IMR-90 (cell line): Measurements from ENCODE around the gene PTK7. TPM values are rescaled to one million over a fixed set of nuclear protein-coding genes. Genes with fewer than 3 reads are reported as not detected.
A peak's percentile ranks its signal among the peaks of the same experiment; 100 is the strongest.

Source experiments
- ATAC-seq: fragments of 200-7000 bp; cut with Tn5 transposase; 2 replicates; pipeline ENCODE4 v1.9.1; 2020; ENCODE audit warnings: low read depth, mild to moderate bottlenecking, moderate library complexity
- BruUV-seq: library from RNA; stranded (reverse); fragments of 400-500 nt; replicated peaks from 2 replicates; lab custom pipeline; 2021; lab: Mats Ljungman, UMichigan
- CTCF ChIA-PET: fragments of 300-600 bp; formaldehyde crosslinking; extraction: SDS; loops from one replicate; lab custom pipeline; 2021; ENCODE audit warnings: antibody characterized with exemption; lab: Yijun Ruan, JAX
- POLR2A ChIA-PET: fragments of 300-600 bp; sonication (Branson Sonifier 250); formaldehyde crosslinking; loops from one replicate; lab custom pipeline; 2022; ENCODE audit warnings: antibody characterized with exemption; ENCODE audit not compliant: unreplicated experiment; lab: Charles Lee
- DNase-seq: peaks from one replicate; pipeline ENCODE4 v3.0.0; 2013
- H2AFZ ChIP-seq: replicated peaks from 2 replicates; pipeline ENCODE3; 2013; ENCODE audit warnings: low read length, mild to moderate bottlenecking; ENCODE audit not compliant: poor library complexity
- H2AK5ac ChIP-seq: 2 replicates; pipeline ENCODE4 v1.6.1; 2013; ENCODE audit warnings: low read depth, low read length, inconsistent platforms
- H2AK9ac ChIP-seq: replicated peaks from 2 replicates; pipeline ENCODE3; 2013; ENCODE audit warnings: mild to moderate bottlenecking, low read depth, low read length, moderate library complexity; ENCODE audit not compliant: poor library complexity
- H2BK120ac ChIP-seq: 2 replicates; pipeline ENCODE4 v1.6.1; 2013; ENCODE audit warnings: low read depth, low read length, inconsistent platforms
- H2BK15ac ChIP-seq: 3 replicates; pipeline ENCODE4 v1.6.1; 2013; ENCODE audit warnings: low read depth, low read length, inconsistent platforms
- H2BK20ac ChIP-seq: 2 replicates; pipeline ENCODE4 v1.6.1; 2013; ENCODE audit warnings: low read depth, mild to moderate bottlenecking, inconsistent platforms, low read length, moderate library complexity
- H2BK5ac ChIP-seq: 2 replicates; pipeline ENCODE4 v1.6.1; 2013; ENCODE audit warnings: mild to moderate bottlenecking, low read depth, low read length, inconsistent platforms; ENCODE audit not compliant: poor library complexity, severe bottlenecking
- H3K14ac ChIP-seq: replicated peaks from 2 replicates; pipeline ENCODE4 v1.6.1; 2013; ENCODE audit warnings: low read depth, low read length, inconsistent platforms
- H3K18ac ChIP-seq: 2 replicates; pipeline ENCODE4 v1.6.1; 2013; ENCODE audit warnings: low read depth, low read length, control low read depth
- H3K23ac ChIP-seq: 2 replicates; pipeline ENCODE4 v1.6.1; 2013; ENCODE audit warnings: low read depth, low read length, inconsistent platforms
- H3K27ac ChIP-seq: 2 replicates; pipeline ENCODE4 v1.5.1; 2013; ENCODE audit warnings: mild to moderate bottlenecking, control low read depth, low read length; ENCODE audit not compliant: insufficient read depth
- H3K27me3 ChIP-seq: 2 replicates; pipeline ENCODE4 v1.6.1; 2013; ENCODE audit warnings: low read length; ENCODE audit not compliant: control insufficient read depth, insufficient read depth
- H3K36me3 ChIP-seq: 2 replicates; pipeline ENCODE4 v1.6.1; 2013; ENCODE audit warnings: low read length, mixed read lengths; ENCODE audit not compliant: control insufficient read depth, insufficient read depth
- H3K4ac ChIP-seq: 2 replicates; pipeline ENCODE4 v1.6.1; 2013; ENCODE audit warnings: low read depth, low read length, inconsistent platforms
- H3K4me1 ChIP-seq: 2 replicates; pipeline ENCODE4 v1.6.1; 2013; ENCODE audit warnings: low read length, mixed read lengths; ENCODE audit not compliant: control insufficient read depth, insufficient read depth
- H3K4me2 ChIP-seq: 2 replicates; pipeline ENCODE4 v1.6.1; 2013; ENCODE audit warnings: low read depth, mild to moderate bottlenecking, control low read depth, low read length, moderate library complexity
- H3K4me3 ChIP-seq: 2 replicates; pipeline ENCODE4 v1.5.1; 2013; ENCODE audit warnings: low read depth, mild to moderate bottlenecking, control low read depth, low read length, moderate library complexity; ENCODE audit not compliant: insufficient read depth
- H3K56ac ChIP-seq: 2 replicates; pipeline ENCODE4 v1.6.1; 2013; ENCODE audit warnings: low read length, inconsistent platforms; ENCODE audit not compliant: insufficient read depth; ENCODE audit errors: extremely low read depth
- H3K79me1 ChIP-seq, 2 experiments: 2 replicates each; pipeline ENCODE4 v1.6.1; 2013; ENCODE audit warnings: low read length in 2 of 2, inconsistent platforms in 1 of 2, low read depth in 1 of 2
- H3K9ac ChIP-seq: 2 replicates; pipeline ENCODE4 v1.6.1; 2013; ENCODE audit warnings: low read depth, low read length, control low read depth
- H3K9me1 ChIP-seq: 2 replicates; pipeline ENCODE4 v1.6.1; 2013; ENCODE audit warnings: low read length, inconsistent platforms; ENCODE audit not compliant: insufficient read depth
- H3K9me3 ChIP-seq: 2 replicates; pipeline ENCODE4 v1.6.1; 2013; ENCODE audit warnings: low read length; ENCODE audit not compliant: control insufficient read depth, insufficient read depth
- H4K20me1 ChIP-seq: 2 replicates; pipeline ENCODE4 v1.6.1; 2013; ENCODE audit warnings: low read length, inconsistent platforms; ENCODE audit not compliant: insufficient read depth
- H4K5ac ChIP-seq: 2 replicates; pipeline ENCODE4 v1.6.1; 2013; ENCODE audit warnings: mild to moderate bottlenecking, low read depth, low read length, control low read depth
- H4K8ac ChIP-seq, 2 experiments: 2 replicates each; pipeline ENCODE4 v1.6.1; 2013; ENCODE audit warnings: low read depth in 2 of 2, low read length in 2 of 2, control low read depth in 1 of 2, inconsistent platforms in 1 of 2
- H4K91ac ChIP-seq: 2 replicates; pipeline ENCODE4 v1.6.1; 2013; ENCODE audit warnings: low read depth, low read length, inconsistent platforms; ENCODE audit not compliant: insufficient read depth
- BHLHE40 ChIP-seq: fragments of 150-350 bp; IDR thresholded peaks from 2 replicates; pipeline ENCODE4 v1.6.1; 2016; ENCODE audit warnings: mild to moderate bottlenecking, low read depth, low read length
- CEBPB ChIP-seq: IDR thresholded peaks from 2 replicates; pipeline ENCODE4 v1.6.1; 2012; ENCODE audit warnings: low read depth, low read length, improper control_type of control experiment
- CHD1 ChIP-seq: IDR thresholded peaks from 2 replicates; pipeline ENCODE4 v1.6.1; 2012; ENCODE audit warnings: low read depth, low read length, improper control_type of control experiment
- ELK1 ChIP-seq: fragments of 150-350 bp; IDR thresholded peaks from 2 replicates; pipeline ENCODE4 v1.6.1; 2016; ENCODE audit warnings: low read depth, mild to moderate bottlenecking, low read length, moderate library complexity, borderline replicate concordance
- FOS ChIP-seq: fragments of 150-350 bp; IDR thresholded peaks from 2 replicates; pipeline ENCODE4 v1.6.1; 2016; ENCODE audit warnings: low read depth, low read length
- MAFK ChIP-seq: IDR thresholded peaks from 2 replicates; pipeline ENCODE4 v1.6.1; 2012; ENCODE audit warnings: low read depth, low read length, improper control_type of control experiment
- MAZ ChIP-seq: IDR thresholded peaks from 2 replicates; pipeline ENCODE4 v1.6.1; 2012; ENCODE audit warnings: low read depth, mild to moderate bottlenecking, low read length, improper control_type of control experiment, moderate library complexity, borderline replicate concordance
- MXI1 ChIP-seq: IDR thresholded peaks from 2 replicates; pipeline ENCODE4 v1.6.1; 2012; ENCODE audit warnings: low read depth, mild to moderate bottlenecking, low read length, moderate library complexity, borderline replicate concordance
- NFE2L2 ChIP-seq: fragments of 150-350 bp; IDR thresholded peaks from 2 replicates; pipeline ENCODE4 v1.6.1; 2016; ENCODE audit warnings: low read depth, mild to moderate bottlenecking, low read length
- POLR2A ChIP-seq: IDR thresholded peaks from 2 replicates; pipeline ENCODE4 v1.6.1; 2012; ENCODE audit warnings: mild to moderate bottlenecking, low read depth, low read length
- RAD21 ChIP-seq: IDR thresholded peaks from 2 replicates; pipeline ENCODE4 v1.6.1; 2012; ENCODE audit warnings: low read length, improper control_type of control experiment
- RCOR1 ChIP-seq: IDR thresholded peaks from 2 replicates; pipeline ENCODE4 v1.6.1; 2012; ENCODE audit warnings: mild to moderate bottlenecking, low read length, improper control_type of control experiment; ENCODE audit not compliant: insufficient replicate concordance
- RFX5 ChIP-seq: IDR thresholded peaks from 2 replicates; pipeline ENCODE4 v1.8.0; 2012; ENCODE audit warnings: low read depth, mild to moderate bottlenecking, low read length, moderate library complexity
- SMC3 ChIP-seq: fragments of 150-350 bp; IDR thresholded peaks from 2 replicates; pipeline ENCODE4 v1.6.1; 2016; ENCODE audit warnings: low read depth, mild to moderate bottlenecking, antibody characterized with exemption, low read length, moderate library complexity
- USF2 ChIP-seq: fragments of 150-350 bp; IDR thresholded peaks from 2 replicates; pipeline ENCODE4 v1.6.1; 2017; ENCODE audit warnings: mild to moderate bottlenecking, antibody characterized with exemption, low read length, low read depth
- WGBS, 2 experiments: methylation state at CpG; one replicate each; pipeline versions ENCODE4 v1.1.5 to v1.1.7; 2013; ENCODE audit warnings: missing lambda C conversion rate in 2 of 2; ENCODE audit not compliant: insufficient read length in 1 of 2; ENCODE audit errors: extremely low coverage in 2 of 2; 5-methylcytosine and 5-hydroxymethylcytosine counted together
- dilution Hi-C: fragments of 300-500 bp; cut with HindIII; formaldehyde crosslinking; loops from one replicate; pipeline ENCODE4 v1.14.3; 2018; ENCODE audit warnings: low sequenced_read_pairs; ENCODE audit not compliant: unreplicated experiment
- in situ Hi-C: fragments of 300-500 bp; cut with MboI; formaldehyde crosslinking; loops from 3 replicates; pipeline ENCODE4 v1.14.3; 2019; ENCODE audit warnings: low sequenced_read_pairs, inconsistent platforms, mixed read lengths
- intact Hi-C: fragments of 100-400 bp; cut with micrococcal nuclease; formaldehyde crosslinking; loops from 2 replicates; pipeline ENCODE4 v1.10.0; 2022
- polyA plus RNA-seq, 3 experiments: library from polyadenylated mRNA; depleted of rRNA; stranded (reverse); fragments of >200 nt; gene quantifications; 2 replicates each; pipeline ENCODE4 v1.2.3, GENCODE V29; 2012; ENCODE audit warnings: low replicate concordance in 1 of 3
- total RNA-seq: library from RNA; depleted of rRNA; stranded (reverse); fragments of >200 nt; gene quantifications from 2 replicates; pipeline ENCODE4 v1.2.3, GENCODE V29; 2012

PTK7 gene
- total and polyA plus RNA-seq, 2 of the 4 experiments (the other 2 are of a cell fraction), result 47.1 to 142 TPM

GRCh38 chr6:43054206-43054943 lies 21.7 kb upstream of the PTK7 start:
- Histone ChIP-seq H2BK5ac (peak overlapping the region; percentile 61), H3K56ac (no peak overlapping the region), H3K23ac (no peak overlapping the region), H2AFZ (peak overlapping the region; percentile 28), H3K79me1 (peaks cover 30 to 64% of the 10 kb centered on the region in 2 experiments), H3K36me3 (peaks cover 36% of the 10 kb centered on the region), H4K5ac (peak overlapping the region; percentile 95), H4K20me1 (no peaks in the 10 kb centered on the region), H2AK9ac (peak overlapping the region; percentile 92), H3K27me3 (no peaks in the 10 kb centered on the region), H4K8ac (peak overlapping the region; percentile 84 to 97), H3K9me1 (peaks cover 21% of the 10 kb centered on the region), H3K14ac (peak overlapping the region; percentile 66; the same call in 1 of the 2 replicates), H2AK5ac (peak overlapping the region; percentile 92), H2BK20ac (no peak overlapping the region), H3K4me1 (peaks cover 20% of the 10 kb centered on the region), H4K91ac (peak overlapping the region; percentile 41; the same call in 1 of the 2 replicates), H2BK15ac (no peak overlapping the region; the same call in 2 of the 3 replicates), H3K4me3 (peak overlapping the region; percentile 16; the same call in 1 of the 2 replicates), H3K27ac (peak overlapping the region; percentile 17; the same call in 1 of the 2 replicates), H3K4ac (peak overlapping the region; percentile 51), H3K4me2 (no peak overlapping the region), H2BK120ac (no peak overlapping the region), H3K9me3 (no peaks in the 10 kb centered on the region), H3K18ac (no peak overlapping the region), H3K9ac (no peak overlapping the region)
- ChIA-PET POLR2A (interaction anchor here (0.5 to 1.1 kb wide), 5 partner anchors 9 to 302 kb away, joined by 3 to 4 read pairs (median 3); no protein-coding TSS in a partner anchor), CTCF (no interaction called here)
- dilution Hi-C loops, result no loop called here
- BruUV-seq, result no TSS peak
- 72% methylated on average over 11 of the region's 17 CpGs; no CpG with 5 or more reads in 1 of the 2 experiments for WGBS, 2 experiments
- ATAC-seq, result no peak
- in situ Hi-C loops, result no loop called here
- intact Hi-C loops, result loop anchor here (1.0 to 5.0 kb wide), 2 partner anchors 10 to 88 kb away; no protein-coding TSS in a partner anchor
- no peak for DNase-seq
- TF ChIP-seq MAFK (no peak), RAD21 (no peak), BHLHE40 (no peak), USF2 (no peak), ELK1 (no peak), CHD1 (no peak), FOS (no peak), RCOR1 (no peak), NFE2L2 (no peak), MXI1 (no peak), MAZ (no peak), RFX5 (no peak), CEBPB (no peak), POLR2A (no peak), SMC3 (no peak)
